MCF 10A (cell line): ENCODE measurements around the gene DDX53. TPM values are rescaled to one million over a fixed set of nuclear protein-coding genes. Genes with fewer than 3 reads are reported as not detected.

Source experiments
- BruUV-seq: library from RNA; stranded (reverse); fragments of 400-500 nt; replicated peaks from 2 replicates; lab custom pipeline; 2021; lab: Mats Ljungman, UMichigan
- CTCF ChIA-PET: fragments of 300-600 bp; sonication (Branson Sonifier 250); formaldehyde crosslinking; extraction: SDS; loops from one replicate; lab custom pipeline; 2021; ENCODE audit warnings: antibody characterized with exemption, inconsistent platforms; lab: Yijun Ruan, JAX
- POLR2A ChIA-PET: fragments of 300-600, 350-650 bp; sonication (Branson Sonifier 250); formaldehyde crosslinking; extraction: SDS; loops from one replicate; lab custom pipeline; 2020; ENCODE audit warnings: antibody characterized with exemption, inconsistent platforms; lab: Yijun Ruan, JAX
- DNase-seq: peaks from one replicate; pipeline ENCODE4 v3.0.0-alpha.2; 2018; ENCODE audit not compliant: unreplicated experiment
- H3K27ac Mint-ChIP-seq: one replicate; pipeline ENCODE4 v1.8.0; 2022; ENCODE audit warnings: mild to moderate bottlenecking, low read depth, mixed read lengths; ENCODE audit not compliant: unreplicated experiment
- H3K27me3 Mint-ChIP-seq: one replicate; pipeline ENCODE4 v1.8.0; 2022; ENCODE audit warnings: mixed read lengths; ENCODE audit not compliant: insufficient read depth, unreplicated experiment
- H3K36me3 Mint-ChIP-seq: one replicate; pipeline ENCODE4 v1.8.0; 2022; ENCODE audit warnings: mild to moderate bottlenecking, moderate library complexity, mixed read lengths; ENCODE audit not compliant: insufficient read depth, unreplicated experiment
- H3K4me1 Mint-ChIP-seq: one replicate; pipeline ENCODE4 v1.8.0; 2022; ENCODE audit warnings: mixed read lengths; ENCODE audit not compliant: insufficient read depth, unreplicated experiment
- H3K4me3 Mint-ChIP-seq: one replicate; pipeline ENCODE4 v1.8.0; 2022; ENCODE audit warnings: mild to moderate bottlenecking, moderate library complexity, mixed read lengths; ENCODE audit not compliant: unreplicated experiment
- H3K9me3 Mint-ChIP-seq: one replicate; pipeline ENCODE4 v1.8.0; 2022; ENCODE audit warnings: mixed read lengths; ENCODE audit not compliant: unreplicated experiment
- CTCF ChIP-seq: fragments of 200-600 bp; IDR thresholded peaks from one replicate; pipeline ENCODE4 v1.8.0; 2022; ENCODE audit warnings: antibody characterized with exemption, mild to moderate bottlenecking; ENCODE audit not compliant: unreplicated experiment
- intact Hi-C: fragments of 100-400 bp; cut with micrococcal nuclease; formaldehyde crosslinking; loops from 2 replicates; pipeline ENCODE4 v1.14.1; 2022
- total RNA-seq: library from RNA; stranded (reverse); gene quantifications from 2 replicates; pipeline ENCODE4 v1.2.3, GENCODE V29; 2022

DDX53 gene
- total RNA-seq, 1 experiment from 2014 or later: not detected

- intact Hi-C loops: no loop called here
- no peak for TF ChIP-seq CTCF
- Mint-ChIP-seq H3K27ac (no peak overlapping the region), H3K9me3 (no peaks in the 10 kb centered on the region), H3K4me3 (no peak overlapping the region), H3K36me3 (no peaks in the 10 kb centered on the region), H3K27me3 (peaks cover 60% of the 10 kb centered on the region), H3K4me1 (no peaks in the 10 kb centered on the region)
- ChIA-PET POLR2A (no interaction called here), CTCF (interaction anchor here (0.7 kb wide), 1 partner anchor 837 kb away, joined by 3 read pairs; no protein-coding TSS in a partner anchor)
- no peak for DNase-seq
- BruUV-seq: no TSS peak
These were observed 13.8 kb upstream of the DDX53 start for GRCh38 chrX:22985958-22986357.

- POLR2A ChIA-PET: no interaction called here
- CTCF ChIA-PET: no interaction called here
- H3K36me3 Mint-ChIP-seq: no peaks in the 10 kb centered on the region
- no TSS peak for BruUV-seq
- no peak overlapping the region for H3K27ac Mint-ChIP-seq
- no peak for TF ChIP-seq CTCF
- intact Hi-C loops: no loop called here
- no peak for DNase-seq
- no peak overlapping the region for H3K4me3 Mint-ChIP-seq
- no peaks in the 10 kb centered on the region for H3K9me3 Mint-ChIP-seq
- no peaks in the 10 kb centered on the region for H3K4me1 Mint-ChIP-seq
- H3K27me3 Mint-ChIP-seq: peaks cover 66% of the 10 kb centered on the region
These were observed 12.3 kb upstream of the DDX53 start for GRCh38 chrX:22987452-22987851.

- Mint-ChIP-seq H3K4me1 (no peaks in the 10 kb centered on the region), H3K4me3 (no peak overlapping the region), H3K27ac (no peak overlapping the region), H3K36me3 (no peaks in the 10 kb centered on the region), H3K9me3 (no peaks in the 10 kb centered on the region), H3K27me3 (peaks cover 34% of the 10 kb centered on the region)
- ChIA-PET POLR2A (no interaction called here), CTCF (no interaction called here)
- no peak for TF ChIP-seq CTCF
- no peak for DNase-seq
- no TSS peak for BruUV-seq
- intact Hi-C loops: no loop called here
These were observed 3.4 kb downstream of the DDX53 start for GRCh38 chrX:23003116-23003515.

- TF ChIP-seq CTCF: peak; percentile 37
- Mint-ChIP-seq H3K9me3 (no peaks in the 10 kb centered on the region), H3K27ac (no peak overlapping the region), H3K27me3 (peaks cover 28% of the 10 kb centered on the region), H3K36me3 (no peaks in the 10 kb centered on the region), H3K4me3 (no peak overlapping the region), H3K4me1 (peaks cover 8% of the 10 kb centered on the region)
- ChIA-PET CTCF (interaction anchor here (0.7 to 1.6 kb wide), 8 partner anchors 9 to 873 kb away, joined by 3 to 5 read pairs (median 3); partner anchors contain the start of gene DDX53), POLR2A (no interaction called here)
- intact Hi-C loops: loop anchor here (1.0 to 2.0 kb wide), 4 partner anchors 310 to 1024 kb away; no protein-coding TSS in a partner anchor
- no TSS peak for BruUV-seq
- peak; percentile 54 for DNase-seq
These were observed 8.8 kb downstream of the DDX53 start for GRCh38 chrX:23008431-23009099.
